ENCODE results near the gene ADAMTSL3.
"Not testable (repeated sequence)": the region's sequence is repeated elsewhere in the genome, so short reads cannot be mapped to it uniquely, and the experiment has no call there.

Gene ADAMTSL3

GRCh38 chr15:83919978-83920510 is 266.1 kb downstream of the ADAMTSL3 start:
- DNase-seq (ENCODE audit: low spot score) = no peak

GRCh38 chr15:83922649-83923294 is 268.8 kb downstream of the ADAMTSL3 start:
- DNase-seq (ENCODE audit: low spot score) = no peak

GRCh38 chr15:83926116-83926515 is 272.2 kb downstream of the ADAMTSL3 start:
- no peak for DNase-seq (ENCODE audit: low spot score)

GRCh38 chr15:83927704-83928391 is 273.9 kb downstream of the ADAMTSL3 start:
- DNase-seq (ENCODE audit: low spot score) = no peak

GRCh38 chr15:83928392-83928734 is 274.4 kb downstream of the ADAMTSL3 start:
- no peak for DNase-seq (ENCODE audit: low spot score)

GRCh38 chr15:83928878-83929418 is 275.0 kb downstream of the ADAMTSL3 start:
- no peak for DNase-seq (ENCODE audit: low spot score)

GRCh38 chr15:83929619-83930018 is 275.7 kb downstream of the ADAMTSL3 start:
- DNase-seq (ENCODE audit: low spot score) = no peak

GRCh38 chr15:83930392-83931212 is 276.7 kb downstream of the ADAMTSL3 start:
- DNase-seq (ENCODE audit: low spot score) = no peak

GRCh38 chr15:83935774-83936173 is 281.9 kb downstream of the ADAMTSL3 start:
- DNase-seq (ENCODE audit: low spot score) = no peak

GRCh38 chr15:83940136-83940535 is 286.2 kb downstream of the ADAMTSL3 start:
- DNase-seq (ENCODE audit: low spot score) = no peak

GRCh38 chr15:83943043-83943442 is 289.1 kb downstream of the ADAMTSL3 start:
- no peak for DNase-seq (ENCODE audit: low spot score)

- DNase-seq (ENCODE audit: low spot score) = no peak
These were observed 290.0 kb downstream of the ADAMTSL3 start for GRCh38 chr15:83943849-83944404.

GRCh38 chr15:83947156-83947555 is 293.2 kb downstream of the ADAMTSL3 start:
- DNase-seq (ENCODE audit: low spot score) = no peak

- DNase-seq (ENCODE audit: low spot score) = no peak
These were observed 300.6 kb downstream of the ADAMTSL3 start for GRCh38 chr15:83954506-83954905.

- DNase-seq (ENCODE audit: low spot score) = no peak
These were observed 301.9 kb downstream of the ADAMTSL3 start for GRCh38 chr15:83955806-83956265.

GRCh38 chr15:83956887-83957286 is 303.0 kb downstream of the ADAMTSL3 start:
- DNase-seq (ENCODE audit: low spot score) = no peak

- no peak for DNase-seq (ENCODE audit: low spot score)
These were observed 305.6 kb downstream of the ADAMTSL3 start for GRCh38 chr15:83959477-83959876.

- no peak for DNase-seq (ENCODE audit: low spot score)
These were observed 306.4 kb downstream of the ADAMTSL3 start for GRCh38 chr15:83960192-83960829.

GRCh38 chr15:83961311-83961710 is 307.4 kb downstream of the ADAMTSL3 start:
- DNase-seq (ENCODE audit: low spot score) = no peak

GRCh38 chr15:83964967-83965366 is 311.0 kb downstream of the ADAMTSL3 start:
- DNase-seq (ENCODE audit: low spot score) = not testable (repeated sequence)

- DNase-seq (ENCODE audit: low spot score) = no peak
These were observed 316.5 kb downstream of the ADAMTSL3 start for GRCh38 chr15:83970295-83970890.

All from SK-N-DZ (cell line).